Breast epithelium (tissue), 3 donors: ENCODE data around the gene PER2.

Experiments
- POLR2A ChIP-seq: fragments of 450-650 bp; IDR thresholded peaks from one replicate; pipeline ENCODE4 v1.6.1; 2016; ENCODE audit warnings: antibody characterized with exemption, mild to moderate bottlenecking, moderate library complexity
- POLR2AphosphoS5 ChIP-seq, 3 donors: sonication (generic); formaldehyde crosslinking; IDR thresholded peaks; one replicate each; pipeline ENCODE4 v1.6.1; 2017; ENCODE audit warnings: antibody characterized with exemption in 3 of 3
- TF ChIP-seq, protein P1 (sequence below), 3 donors: fragments of 450-650 bp; IDR thresholded peaks; one replicate each; pipeline ENCODE4 v1.5.1; 2016 to 2017; ENCODE audit warnings: antibody characterized with exemption in 3 of 3, mild to moderate bottlenecking in 3 of 3, moderate library complexity in 3 of 3

GRCh38 chr2:238279324-238279682, 9.1 kb downstream of the PER2 start:
- TF ChIP-seq POLR2A (no peak), POLR2AphosphoS5 (IDR thresholded peaks at IDR 0.05) (no peak)
- TF ChIP-seq, protein P1, sequence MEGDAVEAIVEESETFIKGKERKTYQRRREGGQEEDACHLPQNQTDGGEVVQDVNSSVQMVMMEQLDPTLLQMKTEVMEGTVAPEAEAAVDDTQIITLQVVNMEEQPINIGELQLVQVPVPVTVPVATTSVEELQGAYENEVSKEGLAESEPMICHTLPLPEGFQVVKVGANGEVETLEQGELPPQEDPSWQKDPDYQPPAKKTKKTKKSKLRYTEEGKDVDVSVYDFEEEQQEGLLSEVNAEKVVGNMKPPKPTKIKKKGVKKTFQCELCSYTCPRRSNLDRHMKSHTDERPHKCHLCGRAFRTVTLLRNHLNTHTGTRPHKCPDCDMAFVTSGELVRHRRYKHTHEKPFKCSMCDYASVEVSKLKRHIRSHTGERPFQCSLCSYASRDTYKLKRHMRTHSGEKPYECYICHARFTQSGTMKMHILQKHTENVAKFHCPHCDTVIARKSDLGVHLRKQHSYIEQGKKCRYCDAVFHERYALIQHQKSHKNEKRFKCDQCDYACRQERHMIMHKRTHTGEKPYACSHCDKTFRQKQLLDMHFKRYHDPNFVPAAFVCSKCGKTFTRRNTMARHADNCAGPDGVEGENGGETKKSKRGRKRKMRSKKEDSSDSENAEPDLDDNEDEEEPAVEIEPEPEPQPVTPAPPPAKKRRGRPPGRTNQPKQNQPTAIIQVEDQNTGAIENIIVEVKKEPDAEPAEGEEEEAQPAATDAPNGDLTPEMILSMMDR (IDR thresholded peaks at IDR 0.05) = no peak
